ENCODE results near the gene CD164. TPM values are rescaled to one million over a fixed set of nuclear protein-coding genes. Genes with fewer than 3 reads are reported as not detected.

The CD164 gene
- total RNA-seq, 4 donors from 2014 or later = 119 to 175 (median 129) TPM

DNA sequence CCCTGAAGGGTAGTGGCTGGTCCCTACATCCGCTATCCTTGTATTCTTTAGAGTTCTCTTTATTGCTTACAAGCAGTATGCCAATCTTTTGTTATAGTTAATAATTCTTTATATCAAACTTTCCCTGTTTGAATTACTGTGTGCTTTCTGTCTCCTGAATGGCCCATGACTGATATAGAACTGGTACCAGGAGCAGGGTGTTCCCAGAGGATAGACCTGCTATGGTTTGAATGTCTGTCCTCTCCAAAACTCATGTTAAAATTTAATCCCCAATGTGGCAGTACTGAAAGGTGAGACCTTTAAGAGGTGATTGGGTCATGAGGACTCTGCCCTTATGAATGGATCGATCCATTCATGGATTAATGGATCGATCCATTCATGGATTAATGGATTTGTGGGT is 26.0 kb downstream of the CD164 start:
- Histone ChIP-seq H3K27ac (no peak overlapping the region), H3K9me3 (peaks cover 0 to 12% (median 0%) of the 10 kb centered on the region in 4 donors), H3K27me3 (no peaks in the 10 kb centered on the region), H3K4me1 (peaks cover 0 to 25% (median 6%) of the 10 kb centered on the region in 4 donors), H3K36me3 (peaks cover 0 to 75% (median 4%) of the 10 kb centered on the region in 3 donors), H3K4me3 (no peak overlapping the region)
- TF ChIP-seq, protein P1, sequence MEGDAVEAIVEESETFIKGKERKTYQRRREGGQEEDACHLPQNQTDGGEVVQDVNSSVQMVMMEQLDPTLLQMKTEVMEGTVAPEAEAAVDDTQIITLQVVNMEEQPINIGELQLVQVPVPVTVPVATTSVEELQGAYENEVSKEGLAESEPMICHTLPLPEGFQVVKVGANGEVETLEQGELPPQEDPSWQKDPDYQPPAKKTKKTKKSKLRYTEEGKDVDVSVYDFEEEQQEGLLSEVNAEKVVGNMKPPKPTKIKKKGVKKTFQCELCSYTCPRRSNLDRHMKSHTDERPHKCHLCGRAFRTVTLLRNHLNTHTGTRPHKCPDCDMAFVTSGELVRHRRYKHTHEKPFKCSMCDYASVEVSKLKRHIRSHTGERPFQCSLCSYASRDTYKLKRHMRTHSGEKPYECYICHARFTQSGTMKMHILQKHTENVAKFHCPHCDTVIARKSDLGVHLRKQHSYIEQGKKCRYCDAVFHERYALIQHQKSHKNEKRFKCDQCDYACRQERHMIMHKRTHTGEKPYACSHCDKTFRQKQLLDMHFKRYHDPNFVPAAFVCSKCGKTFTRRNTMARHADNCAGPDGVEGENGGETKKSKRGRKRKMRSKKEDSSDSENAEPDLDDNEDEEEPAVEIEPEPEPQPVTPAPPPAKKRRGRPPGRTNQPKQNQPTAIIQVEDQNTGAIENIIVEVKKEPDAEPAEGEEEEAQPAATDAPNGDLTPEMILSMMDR (IDR thresholded peaks at IDR 0.05) = no peak
- TF ChIP-seq EP300 (IDR thresholded peaks at IDR 0.05) (no peak), POLR2A (IDR thresholded peaks at IDR 0.05) (no peak)
- 96 to 99% methylated on average over 3 of the region's 3 CpGs for WGBS, 2 donors
- DNase-seq (ENCODE audit: low spot score in 2 of 2) = no peak

DNA sequence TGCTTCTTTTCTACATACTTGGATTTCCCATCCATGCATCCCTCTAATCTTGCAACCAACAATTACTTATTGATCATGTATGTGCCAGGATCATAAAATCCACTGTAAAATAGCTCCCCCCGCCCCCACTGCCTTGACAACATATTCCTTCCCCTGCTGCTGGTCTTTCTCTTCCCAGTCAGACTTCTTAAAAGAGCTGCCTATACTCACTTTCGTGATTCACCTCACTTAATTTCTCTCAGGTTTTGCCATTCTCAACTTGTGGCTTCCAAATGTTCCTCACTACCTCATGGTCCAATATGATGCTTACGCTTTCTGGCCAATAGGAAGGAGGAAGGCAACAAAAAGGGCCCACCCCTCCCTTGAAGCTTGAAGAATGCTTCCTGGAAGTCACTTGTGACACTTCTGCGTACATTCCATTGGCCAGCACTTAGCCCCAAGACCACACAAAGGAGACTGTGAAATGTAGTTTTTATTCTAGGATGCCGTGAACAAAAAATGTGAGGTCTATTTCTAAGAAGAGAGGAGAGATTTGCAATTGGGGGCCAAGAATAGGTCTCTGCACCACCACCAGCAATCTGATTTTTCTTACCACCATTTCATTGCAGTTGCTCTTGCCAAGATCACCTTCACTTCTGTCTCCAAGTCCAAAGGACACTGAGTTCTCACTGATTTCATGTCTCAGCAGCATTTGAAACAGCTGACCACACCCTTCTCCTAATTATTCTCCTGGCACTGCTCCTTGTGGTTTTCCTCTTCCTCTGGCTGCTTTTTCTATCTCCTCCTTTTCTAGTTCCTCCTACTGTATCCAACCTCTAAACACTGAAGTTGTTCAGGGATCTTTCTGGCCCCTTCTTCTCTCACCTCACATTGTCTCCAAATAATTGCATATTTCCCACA is 30.8 kb downstream of the CD164 start:
- 89 to 92% methylated on average over 5 of the region's 5 CpGs for WGBS, 2 donors
- TF ChIP-seq EP300 (IDR thresholded peaks at IDR 0.05) (peak in 1 of 2 donors; percentile 76), POLR2A (IDR thresholded peaks at IDR 0.05) (no peak)
- TF ChIP-seq, protein P1 (IDR thresholded peaks at IDR 0.05) = no peak
- Histone ChIP-seq H3K4me1 (peaks cover 0 to 33% (median 10%) of the 10 kb centered on the region in 4 donors), H3K27ac (no peak overlapping the region), H3K4me3 (no peak overlapping the region), H3K36me3 (peaks cover 0 to 29% (median 4%) of the 10 kb centered on the region in 3 donors), H3K9me3 (peaks cover 0 to 7% (median 0%) of the 10 kb centered on the region in 4 donors), H3K27me3 (no peaks in the 10 kb centered on the region)
- DNase-seq (ENCODE audit: low spot score in 2 of 2) = peak in 1 of 2 donors; percentile 46

DNA sequence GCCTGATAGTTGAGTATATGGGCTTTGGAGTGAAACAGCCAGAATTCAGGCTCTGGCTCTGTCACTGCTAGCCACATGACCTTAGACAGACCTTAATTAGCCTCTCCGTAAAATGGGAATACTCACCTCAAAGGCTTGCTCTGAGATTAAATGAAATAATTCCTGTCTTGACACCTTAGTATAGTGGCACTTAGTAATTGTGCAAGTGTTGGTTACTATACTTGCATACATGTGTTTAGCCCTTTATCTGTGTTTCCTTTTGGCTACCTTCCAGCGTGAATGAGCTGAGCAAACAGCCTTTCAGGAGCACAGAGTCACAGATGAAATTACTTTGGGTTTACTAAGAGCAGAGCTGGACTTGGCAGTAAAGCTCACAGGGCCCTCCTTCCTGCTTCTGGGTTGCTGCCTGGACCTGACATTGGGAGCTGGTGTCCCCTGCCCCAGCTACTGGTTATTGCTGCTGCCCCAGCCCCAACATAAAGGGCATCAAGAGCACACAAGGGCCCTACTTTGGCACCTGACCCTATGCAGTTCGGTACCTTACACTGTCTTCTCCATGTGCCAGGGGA is 32.8 kb downstream of the CD164 start:
- no peaks in the 10 kb centered on the region for H3K9me3 ChIP-seq
- peak in 1 of 2 donors; percentile 25 for DNase-seq (ENCODE audit: low spot score in 2 of 2)
- H3K36me3 ChIP-seq = peaks cover 0 to 15% (median 0%) of the 10 kb centered on the region in 3 donors
- H3K4me3 ChIP-seq = no peak overlapping the region
- WGBS, 2 donors = 50 to 58% methylated on average over 3 of the region's 3 CpGs
- peaks cover 0 to 33% (median 10%) of the 10 kb centered on the region in 4 donors for H3K4me1 ChIP-seq
- TF ChIP-seq, protein P1 (IDR thresholded peaks at IDR 0.05) = no peak
- no peak for TF ChIP-seq EP300 (IDR thresholded peaks at IDR 0.05)
- no peak for TF ChIP-seq POLR2A (IDR thresholded peaks at IDR 0.05)
- peak overlapping the region in 1 of 4 donors; percentile 35 for H3K27ac ChIP-seq
- no peaks in the 10 kb centered on the region for H3K27me3 ChIP-seq

DNA sequence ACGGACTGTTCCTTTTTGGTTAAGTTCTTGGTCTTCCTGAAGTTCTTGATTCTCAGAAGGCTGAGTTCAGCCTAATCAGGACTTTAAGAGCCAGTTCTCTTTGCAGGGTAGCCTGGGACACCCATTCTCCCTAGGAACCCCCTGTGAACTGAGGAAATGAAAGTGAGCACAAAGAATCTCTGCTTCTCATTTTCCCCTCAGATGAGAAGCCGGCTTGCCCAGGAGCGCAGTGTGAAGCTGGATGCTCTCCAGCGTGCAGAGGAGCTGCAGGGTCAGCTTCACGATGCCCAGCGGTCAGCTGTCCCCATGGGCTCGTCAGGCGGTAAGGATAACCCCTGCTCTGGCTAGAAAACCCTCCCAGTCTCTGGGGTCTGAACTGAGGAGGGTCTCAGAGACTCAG is 34.0 kb downstream of the CD164 start:
- peak overlapping the region in 1 of 4 donors; percentile 45 for H3K27ac ChIP-seq
- peaks cover 0 to 3% (median 0%) of the 10 kb centered on the region in 3 donors for H3K36me3 ChIP-seq
- TF ChIP-seq POLR2A (IDR thresholded peaks at IDR 0.05) (no peak), EP300 (IDR thresholded peaks at IDR 0.05) (no peak)
- TF ChIP-seq, protein P1 (IDR thresholded peaks at IDR 0.05) = no peak
- H3K4me1 ChIP-seq = peaks cover 0 to 33% (median 10%) of the 10 kb centered on the region in 4 donors
- 73 to 78% methylated on average over 6 to 8 of the region's 8 CpGs for WGBS, 2 donors
- no peaks in the 10 kb centered on the region for H3K27me3 ChIP-seq
- DNase-seq (ENCODE audit: low spot score in 2 of 2) = no peak
- no peak overlapping the region for H3K4me3 ChIP-seq
- no peaks in the 10 kb centered on the region for H3K9me3 ChIP-seq

DNA sequence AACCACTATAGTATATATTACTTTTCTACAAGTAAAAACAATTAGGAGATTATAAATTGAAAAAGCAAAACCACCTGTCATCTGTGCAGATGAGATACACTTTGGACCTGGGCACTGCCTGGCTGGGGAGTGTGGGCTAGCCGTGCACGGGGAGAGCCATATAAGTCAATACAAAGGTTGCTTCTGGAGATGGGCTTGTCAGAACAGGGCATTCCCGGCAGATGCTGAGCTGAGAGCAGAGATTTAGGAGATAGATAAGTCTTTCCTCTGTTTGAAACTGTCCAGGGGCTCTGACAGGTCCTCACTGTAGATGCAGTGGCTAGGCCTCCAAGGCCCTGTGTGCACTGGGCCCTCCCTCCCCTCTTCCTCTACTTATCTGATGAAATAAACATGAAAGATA is 34.5 kb downstream of the CD164 start:
- DNase-seq (ENCODE audit: low spot score in 2 of 2) = no peak
- H3K9me3 ChIP-seq = no peaks in the 10 kb centered on the region
- H3K4me1 ChIP-seq = peaks cover 0 to 33% (median 10%) of the 10 kb centered on the region in 4 donors
- peak overlapping the region in 1 of 4 donors; percentile 45 for H3K27ac ChIP-seq
- H3K4me3 ChIP-seq = no peak overlapping the region
- 73 to 81% methylated on average over 3 of the region's 3 CpGs for WGBS, 2 donors
- H3K36me3 ChIP-seq = no peaks in the 10 kb centered on the region
- no peaks in the 10 kb centered on the region for H3K27me3 ChIP-seq
- TF ChIP-seq, protein P1 (IDR thresholded peaks at IDR 0.05) = no peak
- TF ChIP-seq EP300 (IDR thresholded peaks at IDR 0.05) (no peak), POLR2A (IDR thresholded peaks at IDR 0.05) (no peak)

Data from tibial nerve (tissue), 4 donors.